MM.1S (cell line): ENCODE data around the gene TDO2.

ENCODE experiments used
- CTCF ChIP-seq: fragments of 300-600 bp; sonication (generic); IDR thresholded peaks from 2 replicates; pipeline ENCODE4 v1.5.1; 2016; ENCODE audit warnings: antibody characterized with exemption, low read length, mixed read lengths
- EZH2 ChIP-seq: fragments of 300-600 bp; sonication (generic); optimal IDR thresholded peaks from 2 replicates; pipeline ENCODE3; 2017; ENCODE audit warnings: low read depth, mild to moderate bottlenecking, antibody characterized with exemption, low read length, mixed read lengths

GRCh38 chr4:155952501-155952901 is 49.0 kb downstream of the TDO2 start:
- TF ChIP-seq CTCF = no peak
- no peak for TF ChIP-seq EZH2
